ENCODE measurements around the gene FRMD4B. TPM values are rescaled to one million over a fixed set of nuclear protein-coding genes. Genes with fewer than 3 reads are reported as not detected.

Gene FRMD4B
- total RNA-seq, 2 experiments from 2014 or later: not detected

DNA sequence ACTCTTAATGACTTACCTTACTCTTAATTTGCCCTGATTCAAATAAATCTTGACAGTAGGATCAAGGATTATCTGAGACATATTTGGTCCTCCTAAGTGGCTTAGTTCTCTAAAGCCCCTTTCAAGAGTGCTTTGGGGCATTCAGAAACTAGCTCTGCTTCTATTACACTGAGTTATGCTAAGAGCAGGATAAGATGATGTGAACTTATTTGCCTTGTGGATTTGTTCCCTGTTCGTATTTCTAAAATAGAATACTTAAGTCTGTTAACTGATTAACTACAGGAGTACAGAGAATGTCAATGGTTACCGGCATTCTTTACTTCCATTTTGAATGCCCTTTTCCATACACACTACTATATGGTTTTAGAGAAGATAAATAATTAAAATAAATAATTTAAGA is 14.8 kb upstream of the FRMD4B start:
- CTCF ChIA-PET (ENCODE audit: unreplicated experiment): no interaction called here
- Histone ChIP-seq H3K4me2 (ENCODE audit: low read length) (no peak overlapping the region), H3K9me3 (ENCODE audit: low read length) (peaks cover 7% of the 10 kb centered on the region; the same call in 1 of the 2 replicates), H3K27ac (ENCODE audit: low read depth, low read length, poor library complexity, severe bottlenecking) (no peak overlapping the region), H3K4me1 (ENCODE audit: insufficient read depth, low read length, poor library complexity, severe bottlenecking) (no peaks in the 10 kb centered on the region), H2AFZ (ENCODE audit: low read length) (no peak overlapping the region), H3K36me3 (ENCODE audit: insufficient read depth, low read length) (no peaks in the 10 kb centered on the region), H3K4me3 (ENCODE audit: low read depth, low read length, poor library complexity, severe bottlenecking) (no peak overlapping the region), H3K9me2 (ENCODE audit: insufficient read depth, low read length) (no peaks in the 10 kb centered on the region), H3K79me2 (ENCODE audit: insufficient read depth, low read depth, low read length) (no peaks in the 10 kb centered on the region), H4K20me1 (ENCODE audit: insufficient read depth, low read length) (no peaks in the 10 kb centered on the region)
- intact Hi-C loops (cut with micrococcal nuclease; ENCODE audit: unreplicated experiment): no loop called here
- no peak for DNase-seq (ENCODE audit: low spot score)
- TF ChIP-seq, protein P1, sequence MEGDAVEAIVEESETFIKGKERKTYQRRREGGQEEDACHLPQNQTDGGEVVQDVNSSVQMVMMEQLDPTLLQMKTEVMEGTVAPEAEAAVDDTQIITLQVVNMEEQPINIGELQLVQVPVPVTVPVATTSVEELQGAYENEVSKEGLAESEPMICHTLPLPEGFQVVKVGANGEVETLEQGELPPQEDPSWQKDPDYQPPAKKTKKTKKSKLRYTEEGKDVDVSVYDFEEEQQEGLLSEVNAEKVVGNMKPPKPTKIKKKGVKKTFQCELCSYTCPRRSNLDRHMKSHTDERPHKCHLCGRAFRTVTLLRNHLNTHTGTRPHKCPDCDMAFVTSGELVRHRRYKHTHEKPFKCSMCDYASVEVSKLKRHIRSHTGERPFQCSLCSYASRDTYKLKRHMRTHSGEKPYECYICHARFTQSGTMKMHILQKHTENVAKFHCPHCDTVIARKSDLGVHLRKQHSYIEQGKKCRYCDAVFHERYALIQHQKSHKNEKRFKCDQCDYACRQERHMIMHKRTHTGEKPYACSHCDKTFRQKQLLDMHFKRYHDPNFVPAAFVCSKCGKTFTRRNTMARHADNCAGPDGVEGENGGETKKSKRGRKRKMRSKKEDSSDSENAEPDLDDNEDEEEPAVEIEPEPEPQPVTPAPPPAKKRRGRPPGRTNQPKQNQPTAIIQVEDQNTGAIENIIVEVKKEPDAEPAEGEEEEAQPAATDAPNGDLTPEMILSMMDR (conservative IDR thresholded peaks at IDR 0.05; ENCODE audit: low read length): no peak
- no peak for TF ChIP-seq EZH2phosphoT487 (IDR thresholded peaks at IDR 0.05; ENCODE audit: borderline replicate concordance, low read depth, low read length)
- BruUV-seq (replicated peaks): no TSS peak
- POLR2A ChIA-PET: no interaction called here

DNA sequence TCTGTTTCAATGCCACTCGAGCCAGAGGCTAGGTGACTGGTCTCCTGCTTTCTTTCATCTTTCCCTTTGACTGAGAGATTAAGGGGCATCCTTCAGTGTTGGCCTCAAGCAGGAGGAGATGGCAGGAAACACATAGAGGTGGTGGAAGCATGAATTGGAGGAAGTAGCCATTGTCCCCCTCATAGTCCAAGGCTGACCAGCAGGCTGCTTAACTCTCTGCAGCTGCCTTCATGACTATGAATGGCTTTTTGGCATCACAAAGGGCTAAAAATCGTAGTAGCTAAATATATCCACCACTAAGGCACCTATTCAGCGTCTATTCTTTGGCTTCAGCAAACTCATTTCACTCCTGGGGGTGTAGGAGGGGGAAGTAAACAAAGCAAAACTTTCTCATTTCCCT is 7.0 kb upstream of the FRMD4B start:
- ChIA-PET CTCF (ENCODE audit: unreplicated experiment) (no interaction called here), POLR2A (no interaction called here)
- intact Hi-C loops (cut with micrococcal nuclease; ENCODE audit: unreplicated experiment): no loop called here
- Histone ChIP-seq H3K9me2 (ENCODE audit: insufficient read depth, low read length) (no peaks in the 10 kb centered on the region), H3K4me3 (ENCODE audit: low read depth, low read length, poor library complexity, severe bottlenecking) (no peak overlapping the region), H3K4me1 (ENCODE audit: insufficient read depth, low read length, poor library complexity, severe bottlenecking) (no peaks in the 10 kb centered on the region), H3K4me2 (ENCODE audit: low read length) (no peak overlapping the region), H2AFZ (ENCODE audit: low read length) (no peak overlapping the region), H3K36me3 (ENCODE audit: insufficient read depth, low read length) (no peaks in the 10 kb centered on the region), H3K79me2 (ENCODE audit: insufficient read depth, low read depth, low read length) (no peaks in the 10 kb centered on the region), H3K27ac (ENCODE audit: low read depth, low read length, poor library complexity, severe bottlenecking) (no peak overlapping the region), H4K20me1 (ENCODE audit: insufficient read depth, low read length) (no peaks in the 10 kb centered on the region), H3K9me3 (ENCODE audit: low read length) (no peaks in the 10 kb centered on the region)
- DNase-seq (ENCODE audit: low spot score): no peak
- no peak for TF ChIP-seq EZH2phosphoT487 (IDR thresholded peaks at IDR 0.05; ENCODE audit: borderline replicate concordance, low read depth, low read length)
- TF ChIP-seq, protein P1 (conservative IDR thresholded peaks at IDR 0.05; ENCODE audit: low read length): no peak
- BruUV-seq (replicated peaks): no TSS peak

DNA sequence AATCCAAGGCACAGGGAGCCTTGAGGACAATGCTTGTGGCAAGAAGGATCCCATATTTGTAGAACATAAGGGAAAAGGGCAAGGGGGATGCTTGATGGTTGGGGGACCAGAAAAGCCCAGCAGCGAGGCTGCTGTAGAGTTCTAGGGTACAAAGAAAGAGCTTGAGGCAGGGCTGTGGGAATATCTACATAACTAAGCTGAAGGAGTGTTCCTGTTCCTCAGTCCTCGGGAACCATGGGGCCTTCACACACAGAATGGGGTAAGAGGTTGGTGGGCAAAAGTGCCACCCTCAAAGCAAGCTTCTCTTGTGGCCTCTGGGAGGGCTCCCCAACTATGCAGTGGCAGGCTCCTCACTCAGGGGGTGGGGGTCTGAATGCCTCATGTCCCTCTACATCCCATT is 6.5 kb upstream of the FRMD4B start:
- Histone ChIP-seq H3K9me2 (ENCODE audit: insufficient read depth, low read length) (no peaks in the 10 kb centered on the region), H4K20me1 (ENCODE audit: insufficient read depth, low read length) (no peaks in the 10 kb centered on the region), H3K4me1 (ENCODE audit: insufficient read depth, low read length, poor library complexity, severe bottlenecking) (no peaks in the 10 kb centered on the region), H3K4me3 (ENCODE audit: low read depth, low read length, poor library complexity, severe bottlenecking) (no peak overlapping the region), H2AFZ (ENCODE audit: low read length) (no peak overlapping the region), H3K36me3 (ENCODE audit: insufficient read depth, low read length) (no peaks in the 10 kb centered on the region), H3K9me3 (ENCODE audit: low read length) (no peaks in the 10 kb centered on the region), H3K4me2 (ENCODE audit: low read length) (no peak overlapping the region), H3K79me2 (ENCODE audit: insufficient read depth, low read depth, low read length) (no peaks in the 10 kb centered on the region), H3K27ac (ENCODE audit: low read depth, low read length, poor library complexity, severe bottlenecking) (no peak overlapping the region)
- DNase-seq (ENCODE audit: low spot score): no peak
- intact Hi-C loops (cut with micrococcal nuclease; ENCODE audit: unreplicated experiment): no loop called here
- ChIA-PET CTCF (ENCODE audit: unreplicated experiment) (no interaction called here), POLR2A (no interaction called here)
- no TSS peak for BruUV-seq (replicated peaks)
- no peak for TF ChIP-seq EZH2phosphoT487 (IDR thresholded peaks at IDR 0.05; ENCODE audit: borderline replicate concordance, low read depth, low read length)
- TF ChIP-seq, protein P1 (conservative IDR thresholded peaks at IDR 0.05; ENCODE audit: low read length): no peak

All from OCI-LY7 (cell line).